GM12872 (cell line): ENCODE measurements around the gene CARM1.
A peak's percentile ranks its signal among the peaks of the same experiment; 100 is the strongest.

Experiments
- TF ChIP-seq, protein P1 (sequence below): IDR thresholded peaks from 3 replicates; pipeline ENCODE4 v1.5.1; 2011; ENCODE audit warnings: low read depth, mild to moderate bottlenecking, low read length, moderate library complexity; ENCODE audit not compliant: insufficient read depth

CARM1 gene

DNA sequence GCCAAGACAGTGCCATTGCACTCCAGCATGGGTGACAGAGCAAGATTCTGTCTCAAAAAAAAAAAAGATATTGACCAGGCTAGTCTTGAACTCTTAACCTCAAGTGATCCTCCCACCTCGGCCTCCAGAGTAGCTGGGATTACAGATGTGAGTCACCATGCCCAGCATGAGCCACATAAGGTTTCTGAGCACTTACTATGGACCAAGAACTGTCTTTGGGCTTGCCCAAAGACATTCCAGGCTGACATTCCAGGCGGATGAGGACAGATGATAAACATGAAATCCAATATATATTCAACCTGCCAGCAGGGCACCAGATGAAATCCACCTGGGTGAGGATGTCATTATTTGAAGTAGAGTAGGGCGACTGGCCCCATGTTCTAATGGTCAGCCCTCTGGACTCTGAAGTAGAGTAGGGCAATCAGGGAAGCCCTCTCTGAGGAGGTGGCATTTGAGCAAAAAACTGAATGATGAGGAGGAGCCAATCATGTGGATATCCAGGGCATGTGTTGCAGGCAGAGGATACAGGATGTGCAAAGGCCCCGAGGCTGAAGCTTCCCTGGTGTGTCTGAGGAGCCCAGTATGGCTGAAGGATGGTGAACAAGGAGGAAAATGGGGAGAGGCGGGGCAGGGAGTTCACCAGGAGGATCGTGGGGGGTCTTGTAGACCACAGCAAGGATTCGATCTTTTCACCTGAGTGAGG is 19.1 kb upstream of the CARM1 start:
- TF ChIP-seq, protein P1, sequence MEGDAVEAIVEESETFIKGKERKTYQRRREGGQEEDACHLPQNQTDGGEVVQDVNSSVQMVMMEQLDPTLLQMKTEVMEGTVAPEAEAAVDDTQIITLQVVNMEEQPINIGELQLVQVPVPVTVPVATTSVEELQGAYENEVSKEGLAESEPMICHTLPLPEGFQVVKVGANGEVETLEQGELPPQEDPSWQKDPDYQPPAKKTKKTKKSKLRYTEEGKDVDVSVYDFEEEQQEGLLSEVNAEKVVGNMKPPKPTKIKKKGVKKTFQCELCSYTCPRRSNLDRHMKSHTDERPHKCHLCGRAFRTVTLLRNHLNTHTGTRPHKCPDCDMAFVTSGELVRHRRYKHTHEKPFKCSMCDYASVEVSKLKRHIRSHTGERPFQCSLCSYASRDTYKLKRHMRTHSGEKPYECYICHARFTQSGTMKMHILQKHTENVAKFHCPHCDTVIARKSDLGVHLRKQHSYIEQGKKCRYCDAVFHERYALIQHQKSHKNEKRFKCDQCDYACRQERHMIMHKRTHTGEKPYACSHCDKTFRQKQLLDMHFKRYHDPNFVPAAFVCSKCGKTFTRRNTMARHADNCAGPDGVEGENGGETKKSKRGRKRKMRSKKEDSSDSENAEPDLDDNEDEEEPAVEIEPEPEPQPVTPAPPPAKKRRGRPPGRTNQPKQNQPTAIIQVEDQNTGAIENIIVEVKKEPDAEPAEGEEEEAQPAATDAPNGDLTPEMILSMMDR = no peak

DNA sequence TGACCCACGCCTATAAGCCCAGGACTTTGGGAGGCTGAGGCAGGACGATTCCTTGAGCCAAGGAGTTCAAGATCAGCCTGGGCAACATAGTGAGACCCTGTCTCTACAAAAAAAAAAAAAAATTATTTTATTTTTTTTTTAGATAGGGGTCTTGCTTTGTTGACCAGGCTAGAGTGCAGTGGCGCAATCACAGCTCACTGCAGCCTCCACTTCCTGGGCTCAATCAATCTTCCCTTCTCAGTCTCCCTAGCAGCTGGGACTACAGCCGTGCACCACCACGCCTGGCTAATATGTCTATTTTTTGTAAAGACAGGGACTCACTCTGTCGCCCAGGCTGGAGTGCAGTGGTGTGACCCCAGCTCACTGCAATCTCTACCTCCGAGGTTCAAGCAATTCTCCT is 18.4 kb upstream of the CARM1 start:
- TF ChIP-seq, protein P1 = no peak

DNA sequence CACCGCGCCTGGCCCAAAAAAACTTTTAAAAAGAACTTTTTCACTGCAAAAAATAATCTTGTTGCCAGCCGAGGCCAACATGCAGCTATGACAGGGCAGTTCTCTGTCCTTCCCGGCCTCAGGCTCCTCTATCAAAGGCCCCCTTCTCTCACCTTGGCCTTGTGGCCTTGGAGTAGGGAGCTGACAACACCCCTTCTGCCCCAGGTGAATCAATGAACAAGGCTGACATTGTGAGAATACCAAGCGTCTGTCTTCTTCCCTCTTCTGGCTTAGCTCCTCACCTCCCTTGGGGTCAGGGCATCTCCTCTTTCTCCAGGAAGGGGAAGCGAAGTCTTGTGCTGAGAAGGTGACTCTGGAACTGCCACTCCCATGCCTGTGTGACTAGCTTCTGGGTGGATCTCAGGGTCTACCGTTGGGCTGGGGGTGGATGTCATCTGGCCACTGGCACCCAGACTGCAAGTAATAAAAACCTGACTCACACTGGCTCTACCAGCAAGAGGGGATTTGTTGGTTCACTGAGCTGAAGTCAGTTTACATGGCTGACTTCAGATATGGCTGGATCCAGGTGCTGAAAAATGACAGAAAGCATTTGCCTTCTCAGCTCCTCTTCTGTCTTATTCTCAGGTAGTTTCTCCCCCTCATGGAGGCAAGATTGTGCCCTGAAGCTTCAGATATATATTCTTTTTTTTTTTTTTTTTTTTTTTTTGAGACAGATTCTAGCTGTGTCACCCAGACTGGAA is 16.8 kb upstream of the CARM1 start:
- TF ChIP-seq, protein P1 = no peak

DNA sequence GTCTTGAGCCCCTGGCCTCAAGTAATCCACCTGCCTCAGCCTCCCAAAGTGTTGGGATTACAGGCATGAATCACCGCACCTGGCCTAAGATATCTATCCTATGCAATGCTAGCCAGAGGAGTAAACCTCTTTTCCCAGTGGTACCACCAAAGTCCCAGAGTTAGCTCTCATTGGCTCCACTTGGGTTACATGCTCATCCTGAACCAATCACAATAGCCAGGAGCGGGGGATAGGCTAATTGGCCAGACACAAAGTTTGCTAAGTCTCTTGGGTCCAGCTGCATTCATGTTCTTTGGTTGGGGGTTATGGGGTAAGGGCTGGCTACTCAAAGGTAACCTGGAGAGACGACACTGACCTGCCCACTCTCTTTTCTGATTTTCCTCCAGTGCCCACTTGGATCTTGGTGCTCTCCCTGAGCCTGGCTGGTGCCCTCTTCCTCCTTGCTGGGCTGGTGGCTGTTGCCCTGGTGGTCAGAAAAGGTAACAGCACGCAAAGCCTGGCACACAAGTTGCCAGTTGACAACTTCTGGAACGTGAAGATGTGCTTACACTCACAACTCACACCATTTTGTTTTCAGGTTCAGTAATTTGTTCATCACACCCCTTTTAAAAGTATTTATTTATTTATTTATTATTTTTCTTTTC is 15.4 kb upstream of the CARM1 start:
- TF ChIP-seq, protein P1 = peak; percentile 82

DNA sequence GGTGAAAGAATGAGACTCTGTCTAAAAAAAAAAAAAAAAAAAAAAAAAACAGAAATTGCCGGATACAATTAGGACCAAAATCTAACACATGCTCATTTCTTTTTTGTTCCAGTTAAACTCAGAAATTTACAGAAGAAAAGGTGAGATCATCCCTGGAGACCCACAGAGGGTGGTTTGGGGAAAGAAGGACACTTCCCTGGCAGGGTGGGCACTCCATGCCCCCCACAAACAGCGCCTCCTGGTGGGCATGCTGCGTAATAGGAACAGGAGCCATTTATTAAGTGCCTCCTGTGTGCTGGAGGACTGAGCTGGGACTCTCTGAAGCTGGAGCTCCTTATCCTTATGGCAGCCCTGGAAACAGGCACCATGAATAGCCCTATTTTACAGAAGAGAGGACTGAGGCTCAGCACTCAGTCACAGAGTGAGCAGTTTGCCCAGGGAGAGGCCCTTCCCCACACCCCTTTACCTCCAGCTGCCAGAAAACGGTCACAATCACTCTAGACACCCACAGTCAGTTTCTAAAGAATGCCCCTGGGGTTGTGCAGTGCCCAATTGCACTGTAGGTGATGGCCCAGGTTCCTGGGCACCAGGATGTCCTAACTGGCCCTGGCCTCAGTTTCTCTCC is 13.0 kb upstream of the CARM1 start:
- TF ChIP-seq, protein P1 = peak; percentile 90

DNA sequence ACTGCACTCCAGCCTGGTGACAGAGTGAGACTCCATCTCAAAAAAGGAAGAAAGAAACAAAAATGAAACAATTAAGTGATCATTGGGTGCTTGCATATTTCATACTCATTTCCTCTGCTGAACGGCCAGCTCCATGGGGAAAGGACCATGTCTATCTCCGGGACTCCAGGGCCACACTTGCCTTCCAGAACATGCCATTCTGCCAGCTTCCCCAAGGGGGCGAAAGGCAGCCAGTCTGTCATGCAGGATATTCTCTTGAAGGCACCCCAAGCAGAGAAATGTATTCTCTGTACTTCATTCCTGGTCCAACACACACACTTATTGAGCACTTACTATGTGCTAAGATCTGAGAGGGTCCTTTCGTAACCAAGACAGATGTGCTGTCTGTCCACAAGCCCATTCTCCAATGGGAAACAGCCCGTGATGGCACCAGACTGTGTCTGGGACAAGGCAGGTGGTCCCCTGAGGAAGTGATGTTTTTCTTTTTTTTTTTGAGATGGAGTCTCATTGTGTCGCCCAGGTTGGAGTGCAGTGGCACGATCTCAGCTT is 10.2 kb upstream of the CARM1 start:
- TF ChIP-seq, protein P1 = peak; percentile 76
